Caco-2 (cell line): Measurements from ENCODE around the gene RNF10. TPM values are rescaled to one million over a fixed set of nuclear protein-coding genes. Genes with fewer than 3 reads are reported as not detected.

Experiments
- BruUV-seq: library from RNA; stranded (reverse); fragments of 400-500 nt; replicated peaks from 2 replicates; lab custom pipeline; 2021; lab: Mats Ljungman, UMichigan
- CTCF ChIA-PET: fragments of 300-600 bp; sonication (Branson Sonifier 250); formaldehyde crosslinking; loops from one replicate; lab custom pipeline; 2022; ENCODE audit warnings: antibody characterized with exemption; lab: Charles Lee
- POLR2A ChIA-PET: fragments of 300-600 bp; sonication (Branson Sonifier 250); formaldehyde crosslinking; loops from one replicate; lab custom pipeline; 2022; ENCODE audit warnings: antibody characterized with exemption; lab: Charles Lee
- DNase-seq, 2 experiments: peaks; one replicate each; pipeline versions ENCODE4 v3.0.0 to v3.0.0-alpha.2; 2020 to 2022
- H3K27me3 ChIP-seq: replicated peaks from 2 replicates; pipeline ENCODE4 v1.6.0; 2011; ENCODE audit warnings: low read length; ENCODE audit not compliant: control insufficient read depth, insufficient read depth
- H3K36me3 ChIP-seq: 2 replicates; pipeline ENCODE4 v1.5.1; 2011; ENCODE audit warnings: low read length; ENCODE audit not compliant: control insufficient read depth, insufficient read depth
- H3K4me1 ChIP-seq: fragments of 250-450 bp; sonication (Bioruptor Pico); 2 replicates; pipeline ENCODE4 v1.5.1; 2020; ENCODE audit warnings: mild to moderate bottlenecking
- H3K4me3 ChIP-seq: 2 replicates; pipeline ENCODE4 v1.5.1; 2011; ENCODE audit warnings: low read depth, mild to moderate bottlenecking, control low read depth, low read length
- H3K9me3 ChIP-seq: fragments of 250-450 bp; sonication (Bioruptor Pico); 2 replicates; pipeline ENCODE4 v1.5.1; 2020; ENCODE audit warnings: mild to moderate bottlenecking, moderate library complexity
- H3K27ac Mint-ChIP-seq: one replicate; pipeline ENCODE4 v1.8.0; 2022; ENCODE audit warnings: mixed read lengths; ENCODE audit not compliant: unreplicated experiment
- H3K27me3 Mint-ChIP-seq: one replicate; pipeline ENCODE4 v1.8.0; 2022; ENCODE audit warnings: mixed read lengths; ENCODE audit not compliant: insufficient read depth, unreplicated experiment
- H3K36me3 Mint-ChIP-seq: one replicate; pipeline ENCODE4 v1.8.0; 2022; ENCODE audit warnings: mild to moderate bottlenecking, mixed read lengths; ENCODE audit not compliant: insufficient read depth, unreplicated experiment
- H3K4me1 Mint-ChIP-seq: one replicate; pipeline ENCODE4 v1.8.0; 2022; ENCODE audit warnings: low read depth, mixed read lengths; ENCODE audit not compliant: unreplicated experiment
- H3K4me3 Mint-ChIP-seq: one replicate; pipeline ENCODE4 v1.8.0; 2022; ENCODE audit warnings: mild to moderate bottlenecking, moderate library complexity, mixed read lengths; ENCODE audit not compliant: unreplicated experiment
- H3K9me3 Mint-ChIP-seq: one replicate; pipeline ENCODE4 v1.8.0; 2022; ENCODE audit warnings: mixed read lengths; ENCODE audit not compliant: unreplicated experiment
- intact Hi-C: fragments of 100-400 bp; cut with micrococcal nuclease; formaldehyde crosslinking; loops from one replicate; pipeline ENCODE4 v1.10.0; 2022; ENCODE audit not compliant: unreplicated experiment
- total RNA-seq: library from RNA; stranded (reverse); gene quantifications from 2 replicates; pipeline ENCODE4 v1.2.3, GENCODE V29; 2022
- TF ChIP-seq, protein P1 (sequence below), 2 experiments: fragments of 200-600 bp in 1 of 2; IDR thresholded peaks; 1 replicate in 1 of 2; 2 replicates in 1 of 2; pipeline versions ENCODE4 v1.5.1 to v1.8.0; 2011 to 2022; ENCODE audit warnings: antibody characterized with exemption in 1 of 2, control low read depth in 1 of 2, inconsistent platforms in 1 of 2, low read depth in 1 of 2, low read length in 1 of 2, mild to moderate bottlenecking in 1 of 2, moderate library complexity in 1 of 2; ENCODE audit not compliant: insufficient read depth in 1 of 2, severe bottlenecking in 1 of 2, unreplicated experiment in 1 of 2

RNF10 gene
- total RNA-seq, 1 experiment from 2014 or later = 133 TPM

DNA sequence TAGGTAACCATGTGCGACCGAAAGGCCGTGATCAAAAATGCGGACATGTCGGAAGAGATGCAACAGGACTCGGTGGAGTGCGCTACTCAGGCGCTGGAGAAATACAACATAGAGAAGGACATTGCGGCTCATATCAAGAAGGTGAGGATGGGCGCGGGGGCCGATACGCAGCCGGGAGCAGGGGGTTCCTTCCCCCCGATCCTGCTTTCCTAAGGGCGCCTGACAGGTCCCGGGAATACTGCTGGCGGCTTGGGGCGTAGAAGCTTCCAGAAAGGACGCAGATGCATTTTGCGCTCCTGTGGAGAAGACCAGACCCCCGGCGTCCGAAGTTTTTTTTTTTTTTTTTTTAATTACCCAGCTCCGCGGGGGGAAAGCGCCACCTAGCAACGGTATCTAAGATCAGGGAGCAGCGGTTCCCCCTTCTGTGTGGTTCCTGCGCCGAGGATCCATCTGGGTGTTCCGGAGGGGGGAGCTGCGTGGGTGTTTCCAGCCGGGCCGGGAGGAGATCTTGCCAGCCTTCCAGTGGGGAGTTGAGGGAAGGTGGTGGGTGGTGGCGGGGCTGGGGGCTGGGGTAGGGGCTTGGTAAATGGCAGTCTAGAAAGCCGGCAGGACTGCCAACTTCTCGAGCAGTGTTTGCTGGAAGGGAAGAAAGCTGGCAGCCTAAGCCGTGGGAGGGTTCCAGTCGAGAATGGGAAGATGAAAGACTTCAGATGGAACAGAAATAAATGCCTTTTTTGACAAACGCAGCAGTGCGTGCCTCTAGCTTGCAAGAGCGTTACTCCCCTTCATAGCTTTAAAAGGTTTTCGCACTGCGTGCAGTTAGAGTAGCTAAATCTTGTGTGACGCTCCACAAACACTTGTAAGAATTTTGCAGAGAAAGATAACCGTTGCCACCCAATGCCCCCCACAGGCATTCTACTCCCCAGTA lies 37.5 kb upstream of the RNF10 start:
- ChIA-PET POLR2A (interaction anchor here (0.5 to 2.4 kb wide), 13 partner anchors 10 to 701 kb away, joined by 3 to 17 read pairs (median 4); partner anchors contain the start of genes COQ5, POP5 and UNC119B), CTCF (interaction anchor here (0.5 to 2.1 kb wide), 13 partner anchors 27 to 195 kb away, joined by 3 to 6 read pairs (median 4); partner anchors contain the start of genes COQ5, MLEC, POP5 and SIRT4)
- no TSS peak for BruUV-seq
- Mint-ChIP-seq H3K27me3 (no peaks in the 10 kb centered on the region), H3K36me3 (peaks cover 46% of the 10 kb centered on the region), H3K27ac (peak overlapping the region; percentile 80), H3K4me3 (peak overlapping the region; percentile 96), H3K9me3 (no peaks in the 10 kb centered on the region), H3K4me1 (peaks cover 19% of the 10 kb centered on the region)
- no peaks in the 10 kb centered on the region for H3K9me3 ChIP-seq
- H3K36me3 ChIP-seq = peaks cover 1% of the 10 kb centered on the region; the same call in 1 of the 2 replicates
- TF ChIP-seq, protein P1, sequence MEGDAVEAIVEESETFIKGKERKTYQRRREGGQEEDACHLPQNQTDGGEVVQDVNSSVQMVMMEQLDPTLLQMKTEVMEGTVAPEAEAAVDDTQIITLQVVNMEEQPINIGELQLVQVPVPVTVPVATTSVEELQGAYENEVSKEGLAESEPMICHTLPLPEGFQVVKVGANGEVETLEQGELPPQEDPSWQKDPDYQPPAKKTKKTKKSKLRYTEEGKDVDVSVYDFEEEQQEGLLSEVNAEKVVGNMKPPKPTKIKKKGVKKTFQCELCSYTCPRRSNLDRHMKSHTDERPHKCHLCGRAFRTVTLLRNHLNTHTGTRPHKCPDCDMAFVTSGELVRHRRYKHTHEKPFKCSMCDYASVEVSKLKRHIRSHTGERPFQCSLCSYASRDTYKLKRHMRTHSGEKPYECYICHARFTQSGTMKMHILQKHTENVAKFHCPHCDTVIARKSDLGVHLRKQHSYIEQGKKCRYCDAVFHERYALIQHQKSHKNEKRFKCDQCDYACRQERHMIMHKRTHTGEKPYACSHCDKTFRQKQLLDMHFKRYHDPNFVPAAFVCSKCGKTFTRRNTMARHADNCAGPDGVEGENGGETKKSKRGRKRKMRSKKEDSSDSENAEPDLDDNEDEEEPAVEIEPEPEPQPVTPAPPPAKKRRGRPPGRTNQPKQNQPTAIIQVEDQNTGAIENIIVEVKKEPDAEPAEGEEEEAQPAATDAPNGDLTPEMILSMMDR (IDR thresholded peaks at IDR 0.05; ENCODE audit: insufficient read depth in 1 of 2, low read depth in 1 of 2, low read length in 1 of 2, severe bottlenecking in 1 of 2, unreplicated experiment in 1 of 2) = peak in 1 of 2 experiments; percentile 29
- no peaks in the 10 kb centered on the region for H3K27me3 ChIP-seq
- H3K4me1 ChIP-seq = peaks cover 17% of the 10 kb centered on the region
- intact Hi-C loops = loop anchor here (1.0 kb wide), 1 partner anchor 27 kb away; the partner anchor contains the start of gene SRSF9
- DNase-seq = peak in 1 of 2 experiments; percentile 45
- H3K4me3 ChIP-seq = peak overlapping the region; percentile 80

DNA sequence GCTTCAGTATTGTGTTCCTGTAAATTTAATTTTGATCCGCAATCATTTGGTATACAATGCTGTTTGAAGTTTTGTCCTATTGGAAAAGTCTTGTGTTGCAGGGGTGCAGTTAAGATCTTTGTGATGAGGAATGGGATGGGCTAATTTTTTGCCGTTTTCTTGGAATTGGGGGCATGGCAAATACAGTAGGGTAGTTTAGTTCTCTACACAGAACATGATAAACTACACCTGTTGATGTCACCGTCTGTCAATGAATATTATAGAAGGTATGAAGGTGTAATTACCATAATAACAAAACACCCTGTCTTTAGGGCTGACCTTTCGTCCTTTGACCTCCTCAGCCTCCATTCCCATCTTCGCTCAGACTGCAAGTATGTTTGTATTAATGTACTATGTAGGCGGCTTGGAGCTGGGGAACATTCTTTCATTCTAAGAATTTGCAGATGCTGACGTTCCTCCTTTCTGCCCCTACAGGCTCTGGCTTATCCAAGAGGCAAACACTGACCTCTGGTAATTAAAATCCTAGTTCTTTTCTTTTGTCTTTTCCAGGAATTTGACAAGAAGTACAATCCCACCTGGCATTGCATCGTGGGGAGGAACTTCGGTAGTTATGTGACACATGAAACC lies 36.5 kb upstream of the RNF10 start:
- Mint-ChIP-seq H3K4me1 (peaks cover 19% of the 10 kb centered on the region), H3K36me3 (peaks cover 46% of the 10 kb centered on the region), H3K9me3 (no peaks in the 10 kb centered on the region), H3K4me3 (peak overlapping the region; percentile 96), H3K27me3 (no peaks in the 10 kb centered on the region), H3K27ac (peak overlapping the region; percentile 80)
- DNase-seq = no peak
- peak overlapping the region; percentile 80 for H3K4me3 ChIP-seq
- intact Hi-C loops = no loop called here
- ChIA-PET POLR2A (interaction anchor here (0.6 to 2.4 kb wide), 2 partner anchors 32 to 83 kb away, joined by 3 to 17 read pairs; partner anchors contain the start of genes COQ5 and POP5), CTCF (interaction anchor here (1.0 to 1.6 kb wide), 3 partner anchors 31 to 189 kb away, joined by 3 to 6 read pairs (median 3); partner anchors contain the start of genes COQ5 and MLEC)
- H3K36me3 ChIP-seq = peaks cover 1% of the 10 kb centered on the region; the same call in 1 of the 2 replicates
- H3K27me3 ChIP-seq = no peaks in the 10 kb centered on the region
- H3K9me3 ChIP-seq = no peaks in the 10 kb centered on the region
- BruUV-seq = no TSS peak
- TF ChIP-seq, protein P1 (IDR thresholded peaks at IDR 0.05; ENCODE audit: insufficient read depth in 1 of 2, low read depth in 1 of 2, low read length in 1 of 2, severe bottlenecking in 1 of 2, unreplicated experiment in 1 of 2) = no peak
- peaks cover 17% of the 10 kb centered on the region for H3K4me1 ChIP-seq
